Astrocyte of the cerebellum (primary cell): ENCODE data around the gene ALDH3B2.

Source experiments
- DNase-seq: peaks from one replicate; pipeline ENCODE4 v3.0.0-alpha.2; 2011; ENCODE audit warnings: low read depth
- H3K4me3 ChIP-seq: 2 replicates; pipeline ENCODE4 v1.5.1; 2011; ENCODE audit warnings: mild to moderate bottlenecking, low read depth, low read length, moderate library complexity
- in situ Hi-C: cut with HindIII; loops from 2 replicates; pipeline ENCODE4 v1.10.0; 2017; ENCODE audit warnings: low sequenced_read_pairs
- TF ChIP-seq, protein P1 (sequence below): IDR thresholded peaks from 2 replicates; pipeline ENCODE4 v1.5.1; 2012; ENCODE audit warnings: low read length, low read depth, moderate library complexity, mild to moderate bottlenecking; ENCODE audit errors: missing control alignments

ALDH3B2 gene

GRCh38 chr11:67700548-67701262, 26.3 kb upstream of the ALDH3B2 start:
- H3K4me3 ChIP-seq = no peak overlapping the region

GRCh38 chr11:67700141-67700540, 25.7 kb upstream of the ALDH3B2 start:
- DNase-seq = no peak
- H3K4me3 ChIP-seq = no peak overlapping the region
- in situ Hi-C loops = no loop called here
- TF ChIP-seq, protein P1, sequence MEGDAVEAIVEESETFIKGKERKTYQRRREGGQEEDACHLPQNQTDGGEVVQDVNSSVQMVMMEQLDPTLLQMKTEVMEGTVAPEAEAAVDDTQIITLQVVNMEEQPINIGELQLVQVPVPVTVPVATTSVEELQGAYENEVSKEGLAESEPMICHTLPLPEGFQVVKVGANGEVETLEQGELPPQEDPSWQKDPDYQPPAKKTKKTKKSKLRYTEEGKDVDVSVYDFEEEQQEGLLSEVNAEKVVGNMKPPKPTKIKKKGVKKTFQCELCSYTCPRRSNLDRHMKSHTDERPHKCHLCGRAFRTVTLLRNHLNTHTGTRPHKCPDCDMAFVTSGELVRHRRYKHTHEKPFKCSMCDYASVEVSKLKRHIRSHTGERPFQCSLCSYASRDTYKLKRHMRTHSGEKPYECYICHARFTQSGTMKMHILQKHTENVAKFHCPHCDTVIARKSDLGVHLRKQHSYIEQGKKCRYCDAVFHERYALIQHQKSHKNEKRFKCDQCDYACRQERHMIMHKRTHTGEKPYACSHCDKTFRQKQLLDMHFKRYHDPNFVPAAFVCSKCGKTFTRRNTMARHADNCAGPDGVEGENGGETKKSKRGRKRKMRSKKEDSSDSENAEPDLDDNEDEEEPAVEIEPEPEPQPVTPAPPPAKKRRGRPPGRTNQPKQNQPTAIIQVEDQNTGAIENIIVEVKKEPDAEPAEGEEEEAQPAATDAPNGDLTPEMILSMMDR = no peak

More at GRCh38 chr11:67700548-67701262, 26.3 kb upstream of the ALDH3B2 start:
- no peak for DNase-seq
- TF ChIP-seq, protein P1 = no peak
- in situ Hi-C loops = no loop called here

GRCh38 chr11:67699521-67699920, 25.1 kb upstream of the ALDH3B2 start:
- H3K4me3 ChIP-seq = no peak overlapping the region
- TF ChIP-seq, protein P1 = no peak
- in situ Hi-C loops = no loop called here
- no peak for DNase-seq

- TF ChIP-seq, protein P1 = no peak
- in situ Hi-C loops = no loop called here
- H3K4me3 ChIP-seq = no peak overlapping the region
- DNase-seq = no peak
These were observed 23.8 kb upstream of the ALDH3B2 start for GRCh38 chr11:67698247-67698646.

DNA sequence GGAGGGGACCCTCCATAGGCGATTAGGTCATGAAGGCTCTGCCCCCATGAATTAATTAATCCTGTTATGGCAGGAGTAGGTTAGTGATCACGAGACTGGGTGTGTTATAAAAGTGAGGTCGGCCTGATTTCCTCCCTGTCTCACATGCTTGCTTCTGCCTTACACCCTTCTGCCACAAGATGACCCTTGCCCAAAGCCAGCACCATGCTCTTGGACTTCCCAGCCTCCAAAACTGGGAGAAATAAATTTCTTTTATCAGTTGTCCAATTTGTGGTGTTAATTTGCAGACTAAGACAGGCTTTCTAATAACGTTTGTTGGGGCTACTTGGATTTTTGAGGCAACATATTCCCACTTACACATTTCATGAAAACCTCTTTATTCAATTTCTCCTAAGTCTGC, 23.4 kb upstream of the ALDH3B2 start:
- no peak for DNase-seq
- H3K4me3 ChIP-seq = no peak overlapping the region
- TF ChIP-seq, protein P1 = no peak
- in situ Hi-C loops = no loop called here

- TF ChIP-seq, protein P1 = no peak
- H3K4me3 ChIP-seq = no peak overlapping the region
- in situ Hi-C loops = no loop called here
- no peak for DNase-seq
These were observed 22.6 kb upstream of the ALDH3B2 start for GRCh38 chr11:67696998-67697397.
